ENCODE data around the gene ORAI3. TPM values are rescaled to one million over a fixed set of nuclear protein-coding genes. Genes with fewer than 3 reads are reported as not detected.

Gene ORAI3
- total RNA-seq, 1 experiment from 2014 or later, result 8.7 TPM

DNA sequence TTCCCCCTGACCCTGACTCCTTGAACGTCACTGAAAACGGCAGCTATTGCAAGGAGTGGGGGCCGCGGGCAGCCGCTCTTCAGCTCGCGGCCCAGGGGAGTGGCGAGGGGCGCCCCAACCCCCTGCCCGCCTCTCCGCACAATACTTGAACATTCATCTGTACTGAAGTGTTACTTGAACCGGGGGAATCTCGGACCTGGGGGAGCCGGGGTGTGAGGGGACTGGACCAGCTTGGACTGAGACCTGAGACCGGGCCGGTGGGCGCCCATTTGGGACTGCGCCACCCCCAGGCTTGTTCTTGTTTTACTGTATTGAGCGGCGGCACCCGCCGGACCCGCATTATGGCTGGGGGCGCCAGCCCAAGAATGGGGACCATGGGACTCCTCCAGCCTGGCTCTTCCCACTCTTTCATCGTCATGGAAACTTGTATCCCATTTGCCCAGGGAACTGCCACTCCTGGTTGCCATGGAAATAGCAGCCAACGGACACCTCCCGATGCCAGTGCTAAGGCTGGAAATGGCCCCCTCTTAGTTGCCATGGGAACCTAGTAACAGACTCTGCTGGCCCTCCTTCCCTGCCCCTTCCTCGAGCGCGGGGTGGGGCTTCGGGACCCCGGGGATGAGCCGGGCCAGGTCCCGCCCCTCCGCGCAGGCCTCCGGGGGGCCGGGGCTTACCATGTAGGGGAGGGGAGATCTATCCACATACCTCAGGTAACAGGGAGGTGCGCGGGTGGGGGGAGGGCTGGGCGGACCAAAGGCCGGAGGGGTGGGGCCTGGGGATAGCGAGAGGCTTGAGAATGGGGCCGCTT is 805 bp upstream of the ORAI3 start:
- H3K36me3 ChIP-seq, result peaks cover 17% of the 10 kb centered on the region
- no peaks in the 10 kb centered on the region for H3K27me3 ChIP-seq (replicated peaks)
- H3K4me3 ChIP-seq, result peak overlapping the region; percentile 91
- peak overlapping the region; percentile 46 for H3K27ac ChIP-seq
- H3K4me1 ChIP-seq (replicated peaks), result peaks cover 17% of the 10 kb centered on the region
- no peaks in the 10 kb centered on the region for H3K9me3 ChIP-seq (replicated peaks)
- peak; percentile 82 to 93 for DNase-seq (ENCODE audit: low read depth in 1 of 2, low spot score in 2 of 2)

DNA sequence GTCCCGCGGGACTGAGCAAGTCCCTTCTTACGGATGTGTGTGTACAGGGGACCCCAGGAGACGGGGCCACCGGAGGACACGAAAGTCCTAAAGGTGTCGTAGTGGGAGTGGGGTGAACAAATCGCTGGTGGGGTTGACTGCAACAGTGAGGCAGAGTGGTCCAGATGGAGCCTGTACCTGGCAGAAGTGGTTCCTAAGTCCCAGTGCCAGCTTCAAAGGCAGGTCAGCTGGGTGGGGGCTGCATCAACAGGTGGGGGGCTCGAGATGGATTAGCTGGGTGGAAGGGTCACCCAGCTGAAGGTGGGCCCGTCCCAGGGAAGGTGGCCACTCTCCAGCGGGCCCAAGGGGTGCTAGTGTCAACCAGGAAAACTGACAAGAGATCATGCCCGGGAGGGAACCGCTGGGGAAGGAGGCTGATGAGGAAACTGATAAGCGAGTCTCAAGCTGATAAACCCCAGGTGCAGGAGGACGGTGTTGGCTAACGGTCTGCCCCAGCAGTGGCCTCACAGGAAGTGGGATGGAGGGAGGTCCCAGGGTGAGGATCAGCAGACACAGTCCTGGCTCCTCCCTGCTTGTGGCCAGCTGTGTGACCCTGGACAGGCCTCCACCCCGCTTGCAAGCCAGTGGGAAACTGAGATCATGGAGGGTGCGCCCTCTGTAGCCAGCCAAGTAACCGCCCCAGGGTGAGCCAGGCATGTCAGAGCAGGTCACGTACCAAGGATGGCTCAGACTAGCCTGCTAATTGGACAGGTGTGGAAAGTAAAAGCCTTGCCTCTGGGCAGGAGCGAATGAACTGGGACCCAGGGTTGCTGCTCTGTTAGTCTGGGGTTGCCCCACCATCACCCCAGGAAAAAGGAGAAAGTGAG is 1.0 kb downstream of the ORAI3 start:
- Histone ChIP-seq H3K27ac (no peak overlapping the region; the same call in 1 of the 2 replicates), H3K4me3 (peak overlapping the region; percentile 91), H3K36me3 (peaks cover 7% of the 10 kb centered on the region), H3K4me1 (replicated peaks) (peaks cover 17% of the 10 kb centered on the region), H3K27me3 (replicated peaks) (no peaks in the 10 kb centered on the region), H3K9me3 (replicated peaks) (no peaks in the 10 kb centered on the region)
- peak; percentile 37 to 69 for DNase-seq (ENCODE audit: low read depth in 1 of 2, low spot score in 2 of 2)

DNA sequence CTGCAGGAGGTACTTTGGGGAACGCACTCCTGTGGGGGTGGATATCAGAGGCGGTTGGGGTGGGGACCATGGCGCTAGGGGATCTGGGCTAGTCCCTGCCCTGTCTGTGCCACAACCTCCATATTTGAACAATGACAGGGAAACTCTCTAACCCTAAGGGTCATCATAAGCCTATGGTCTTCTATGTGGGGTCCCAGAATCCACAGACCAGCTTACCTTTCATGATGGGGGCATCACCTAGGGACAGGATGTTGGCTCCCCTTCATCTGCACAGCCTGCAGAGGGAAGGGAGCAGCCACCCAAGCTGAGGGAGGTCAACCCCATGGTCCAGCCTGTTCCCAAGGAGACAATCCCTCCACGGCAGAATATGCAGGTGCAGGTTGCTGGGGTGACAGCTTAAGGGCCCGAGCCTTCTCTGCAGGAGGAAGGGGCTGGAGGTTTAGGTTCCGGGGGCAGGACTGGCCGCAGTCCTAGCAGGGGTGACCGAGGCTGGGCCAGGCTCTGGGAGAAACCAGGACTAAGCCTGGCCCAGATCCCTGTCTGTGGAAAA is 1.7 kb downstream of the ORAI3 start:
- H3K27ac ChIP-seq, result no peak overlapping the region
- no peak overlapping the region for H3K4me3 ChIP-seq
- peaks cover 17% of the 10 kb centered on the region for H3K4me1 ChIP-seq (replicated peaks)
- H3K9me3 ChIP-seq (replicated peaks), result no peaks in the 10 kb centered on the region
- DNase-seq (ENCODE audit: low read depth in 1 of 2, low spot score in 2 of 2), result no peak
- no peaks in the 10 kb centered on the region for H3K27me3 ChIP-seq (replicated peaks)
- peaks cover 7% of the 10 kb centered on the region for H3K36me3 ChIP-seq

DNA sequence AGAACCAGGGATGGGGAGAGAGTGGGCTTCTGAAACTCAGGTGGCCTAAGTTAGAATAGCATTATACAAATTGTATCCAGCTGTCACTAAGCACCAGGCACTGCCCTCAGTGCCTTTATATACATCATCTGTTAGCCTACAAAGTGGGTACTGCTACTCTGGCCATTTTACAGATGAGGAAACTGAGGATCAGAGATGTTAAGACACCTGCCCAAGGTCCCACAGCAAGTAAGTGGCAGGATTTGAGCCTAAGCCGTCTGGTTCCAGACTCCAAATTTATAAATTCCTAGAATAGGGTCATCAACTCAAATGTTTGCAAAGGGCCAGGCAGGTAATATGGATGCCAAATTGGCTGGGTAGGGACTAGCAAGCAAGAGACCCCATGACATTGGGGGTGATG is 2.3 kb downstream of the ORAI3 start:
- no peak overlapping the region for H3K4me3 ChIP-seq
- H3K4me1 ChIP-seq (replicated peaks), result peaks cover 17% of the 10 kb centered on the region
- no peak for DNase-seq (ENCODE audit: low read depth in 1 of 2, low spot score in 2 of 2)
- no peaks in the 10 kb centered on the region for H3K9me3 ChIP-seq (replicated peaks)
- H3K27ac ChIP-seq, result no peak overlapping the region
- no peaks in the 10 kb centered on the region for H3K27me3 ChIP-seq (replicated peaks)
- H3K36me3 ChIP-seq, result peaks cover 7% of the 10 kb centered on the region

DNA sequence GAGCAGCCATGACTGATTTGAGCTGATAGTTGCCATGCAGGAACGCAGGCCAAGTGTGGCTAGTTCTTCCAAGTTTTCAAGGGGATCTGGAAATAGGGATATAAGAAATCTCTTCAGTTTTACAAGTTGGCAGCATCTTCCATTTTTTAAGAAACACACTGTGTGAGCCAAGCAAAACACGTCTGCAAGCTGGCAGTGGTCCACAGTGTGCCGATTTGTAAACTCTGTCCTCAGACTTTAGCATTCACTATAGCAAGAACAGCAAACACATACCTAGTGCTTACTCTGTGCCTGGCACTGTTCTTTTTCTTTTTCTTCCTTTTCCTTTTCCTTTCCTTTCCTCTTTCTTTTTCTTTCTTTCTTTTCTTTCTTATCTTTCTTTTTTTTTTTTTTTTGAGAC is 2.9 kb downstream of the ORAI3 start:
- DNase-seq (ENCODE audit: low read depth in 1 of 2, low spot score in 2 of 2), result no peak
- Histone ChIP-seq H3K4me1 (replicated peaks) (peaks cover 20% of the 10 kb centered on the region), H3K27ac (no peak overlapping the region), H3K36me3 (peaks cover 7% of the 10 kb centered on the region), H3K4me3 (no peak overlapping the region), H3K27me3 (replicated peaks) (no peaks in the 10 kb centered on the region), H3K9me3 (replicated peaks) (no peaks in the 10 kb centered on the region)

DNA sequence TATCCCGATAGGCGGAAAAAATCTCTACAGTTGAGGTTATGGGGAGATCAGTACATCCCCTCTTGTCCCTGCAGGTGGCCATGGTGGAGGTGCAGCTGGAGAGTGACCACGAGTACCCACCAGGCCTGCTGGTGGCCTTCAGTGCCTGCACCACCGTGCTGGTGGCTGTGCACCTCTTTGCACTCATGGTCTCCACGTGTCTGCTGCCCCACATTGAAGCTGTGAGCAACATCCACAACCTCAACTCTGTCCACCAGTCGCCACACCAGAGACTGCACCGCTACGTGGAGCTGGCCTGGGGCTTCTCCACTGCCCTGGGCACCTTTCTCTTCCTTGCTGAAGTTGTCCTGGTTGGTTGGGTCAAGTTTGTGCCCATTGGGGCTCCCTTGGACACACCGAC is 4.2 kb downstream of the ORAI3 start:
- Histone ChIP-seq H3K9me3 (replicated peaks) (no peaks in the 10 kb centered on the region), H3K36me3 (peaks cover 7% of the 10 kb centered on the region), H3K4me3 (no peak overlapping the region), H3K27me3 (replicated peaks) (no peaks in the 10 kb centered on the region), H3K4me1 (replicated peaks) (peaks cover 22% of the 10 kb centered on the region), H3K27ac (no peak overlapping the region)
- DNase-seq (ENCODE audit: low read depth in 1 of 2, low spot score in 2 of 2), result no peak

DNA sequence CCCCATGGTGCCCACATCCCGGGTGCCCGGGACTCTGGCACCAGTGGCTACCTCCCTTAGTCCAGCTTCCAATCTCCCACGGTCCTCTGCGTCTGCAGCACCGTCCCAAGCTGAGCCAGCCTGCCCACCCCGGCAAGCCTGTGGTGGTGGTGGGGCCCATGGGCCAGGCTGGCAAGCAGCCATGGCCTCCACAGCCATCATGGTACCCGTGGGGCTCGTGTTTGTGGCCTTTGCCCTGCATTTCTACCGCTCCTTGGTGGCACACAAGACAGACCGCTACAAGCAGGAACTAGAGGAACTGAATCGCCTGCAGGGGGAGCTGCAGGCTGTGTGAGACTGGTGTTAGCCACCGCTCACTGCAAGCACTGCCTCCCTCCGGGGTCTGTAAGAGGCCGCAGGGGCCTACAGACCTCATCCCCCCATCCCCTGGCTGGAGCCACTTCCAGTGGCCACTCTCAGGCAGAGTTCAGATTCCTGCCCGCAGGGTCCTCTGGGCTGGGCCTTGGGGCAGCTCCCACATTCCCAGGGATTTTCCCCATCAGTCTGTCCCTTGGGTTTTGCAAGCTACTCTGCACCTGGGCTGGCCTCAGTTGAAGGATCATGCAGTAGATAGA is 4.8 kb downstream of the ORAI3 start:
- DNase-seq (ENCODE audit: low read depth in 1 of 2, low spot score in 2 of 2), result peak; percentile 45 to 68
- Histone ChIP-seq H3K27me3 (replicated peaks) (no peaks in the 10 kb centered on the region), H3K36me3 (peaks cover 10% of the 10 kb centered on the region), H3K4me1 (replicated peaks) (peaks cover 23% of the 10 kb centered on the region), H3K9me3 (replicated peaks) (no peaks in the 10 kb centered on the region), H3K4me3 (no peak overlapping the region), H3K27ac (no peak overlapping the region)

DNA sequence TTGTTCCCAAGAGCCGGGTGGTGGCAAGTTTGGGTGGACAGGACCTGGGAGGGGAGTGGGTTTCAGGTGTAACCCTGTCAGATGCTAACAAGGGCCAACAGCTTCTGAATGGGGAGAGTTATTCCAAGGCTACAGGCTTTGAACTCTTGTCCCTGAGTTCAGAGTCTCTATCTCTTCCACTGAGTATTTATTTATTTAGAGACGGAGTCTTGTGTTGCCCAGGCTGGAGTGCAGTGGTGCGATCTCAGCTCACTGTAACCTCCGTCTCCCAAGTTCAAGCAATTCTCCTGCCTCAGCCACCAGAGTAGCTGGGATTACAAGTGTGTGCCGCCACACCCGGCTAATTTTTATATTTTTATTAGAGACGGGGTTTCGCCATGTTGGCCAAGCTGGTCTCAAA is 6.1 kb downstream of the ORAI3 start:
- H3K4me1 ChIP-seq (replicated peaks), result peaks cover 18% of the 10 kb centered on the region
- no peak overlapping the region for H3K4me3 ChIP-seq
- H3K36me3 ChIP-seq, result peaks cover 21% of the 10 kb centered on the region
- no peaks in the 10 kb centered on the region for H3K9me3 ChIP-seq (replicated peaks)
- DNase-seq (ENCODE audit: low read depth in 1 of 2, low spot score in 2 of 2), result no peak
- H3K27ac ChIP-seq, result no peak overlapping the region
- H3K27me3 ChIP-seq (replicated peaks), result no peaks in the 10 kb centered on the region

DNA sequence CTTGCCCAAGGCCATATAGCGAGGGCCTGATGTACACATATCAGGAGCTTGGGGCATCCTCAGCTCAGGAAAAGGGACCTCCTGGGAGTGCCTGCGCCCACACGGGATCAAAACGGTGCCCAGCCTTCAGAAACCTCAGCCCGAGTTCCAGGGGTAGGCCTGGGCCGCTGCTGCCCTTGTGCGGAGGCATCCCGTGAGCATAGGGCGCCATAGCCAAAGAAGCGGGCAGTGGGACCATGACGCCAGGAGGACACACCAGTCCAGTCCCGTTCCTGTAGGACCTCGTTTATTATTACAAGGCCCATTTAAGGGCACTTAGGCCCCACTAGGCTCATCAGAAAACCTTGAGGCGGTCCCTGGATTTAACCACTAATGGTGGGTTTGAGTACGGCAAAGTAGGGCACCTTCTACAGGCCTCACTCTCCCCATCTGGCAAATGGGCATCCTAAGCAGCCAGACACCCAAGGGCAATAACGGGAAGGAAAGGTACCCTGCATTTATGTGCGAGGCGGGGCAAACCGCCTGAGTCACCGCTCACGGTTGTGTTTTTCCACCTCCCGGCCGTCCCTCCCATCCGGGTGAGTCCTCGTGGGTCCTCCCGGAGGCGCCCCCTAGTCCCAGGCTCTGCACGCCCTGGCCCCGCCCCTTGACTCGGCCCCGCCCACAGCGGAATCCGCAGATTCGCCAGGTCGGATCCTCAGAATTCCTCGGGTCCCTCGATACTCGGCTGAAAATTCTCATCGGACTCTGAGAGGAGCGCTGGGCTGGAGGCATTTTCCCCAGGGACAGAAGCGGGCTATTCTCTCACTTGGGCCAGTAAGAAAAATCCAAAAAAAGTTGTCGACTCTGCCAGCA is 8.0 kb downstream of the ORAI3 start:
- Histone ChIP-seq H3K4me3 (peak overlapping the region; percentile 96), H3K9me3 (replicated peaks) (no peaks in the 10 kb centered on the region), H3K27me3 (replicated peaks) (no peaks in the 10 kb centered on the region), H3K36me3 (peaks cover 39% of the 10 kb centered on the region), H3K4me1 (replicated peaks) (peaks cover 14% of the 10 kb centered on the region), H3K27ac (peak overlapping the region; percentile 96)
- DNase-seq (ENCODE audit: low read depth in 1 of 2, low spot score in 2 of 2), result peak in 1 of 2 experiments; percentile 96

DNA sequence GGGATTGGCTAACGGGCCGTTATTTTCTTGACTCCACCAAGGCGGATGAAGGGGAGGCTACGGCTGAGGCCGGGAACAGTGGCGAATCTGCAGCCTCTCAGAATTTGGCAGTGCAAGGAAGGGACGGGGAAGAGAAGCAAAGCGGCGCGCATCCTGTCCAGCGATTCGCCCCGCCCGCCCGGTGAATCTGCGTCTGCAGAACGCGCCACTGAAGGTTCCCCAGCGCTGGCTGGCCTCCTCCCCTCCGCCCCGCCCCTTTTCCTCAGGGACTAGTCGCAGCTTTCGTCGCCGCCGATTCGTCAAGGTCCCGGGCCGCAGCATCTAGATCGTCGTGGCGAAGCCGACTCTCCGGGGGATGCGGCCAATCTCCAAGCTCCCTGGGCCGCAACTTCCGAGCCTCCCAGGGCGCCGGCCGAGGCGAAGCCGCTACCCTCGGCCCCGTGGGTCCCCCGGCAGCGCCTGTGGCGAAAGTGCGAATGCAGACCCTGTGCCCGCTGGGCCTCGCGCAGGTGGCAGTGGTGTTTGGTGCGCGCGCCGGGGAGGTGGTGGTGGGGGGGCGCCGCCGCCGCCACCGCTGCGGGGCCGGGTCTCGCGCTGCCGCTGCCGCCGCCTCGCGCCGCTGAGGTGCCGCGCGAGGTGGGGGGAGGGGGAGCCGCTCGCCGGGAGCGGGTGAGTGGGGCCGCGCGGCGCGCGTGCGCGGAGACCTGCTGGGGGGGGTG is 8.7 kb downstream of the ORAI3 start, which contains the start of gene SETD1A:
Gene SETD1A (plus strand): TSS at position 299 of the 719 bp plus-strand sequence. CDS start 978 bp downstream, outside the sequence.
- DNase-seq (ENCODE audit: low read depth in 1 of 2, low spot score in 2 of 2), result peak; percentile 97
- Histone ChIP-seq H3K4me3 (peak within 1 kb of the TSS; percentile 96), H3K27me3 (replicated peaks) (no peaks in the 10 kb centered on the region), H3K36me3 (peaks cover 47% of the 10 kb centered on the region), H3K9me3 (replicated peaks) (no peaks in the 10 kb centered on the region), H3K4me1 (replicated peaks) (peaks cover 14% of the 10 kb centered on the region), H3K27ac (peak within 1 kb of the TSS; percentile 96)

DNA sequence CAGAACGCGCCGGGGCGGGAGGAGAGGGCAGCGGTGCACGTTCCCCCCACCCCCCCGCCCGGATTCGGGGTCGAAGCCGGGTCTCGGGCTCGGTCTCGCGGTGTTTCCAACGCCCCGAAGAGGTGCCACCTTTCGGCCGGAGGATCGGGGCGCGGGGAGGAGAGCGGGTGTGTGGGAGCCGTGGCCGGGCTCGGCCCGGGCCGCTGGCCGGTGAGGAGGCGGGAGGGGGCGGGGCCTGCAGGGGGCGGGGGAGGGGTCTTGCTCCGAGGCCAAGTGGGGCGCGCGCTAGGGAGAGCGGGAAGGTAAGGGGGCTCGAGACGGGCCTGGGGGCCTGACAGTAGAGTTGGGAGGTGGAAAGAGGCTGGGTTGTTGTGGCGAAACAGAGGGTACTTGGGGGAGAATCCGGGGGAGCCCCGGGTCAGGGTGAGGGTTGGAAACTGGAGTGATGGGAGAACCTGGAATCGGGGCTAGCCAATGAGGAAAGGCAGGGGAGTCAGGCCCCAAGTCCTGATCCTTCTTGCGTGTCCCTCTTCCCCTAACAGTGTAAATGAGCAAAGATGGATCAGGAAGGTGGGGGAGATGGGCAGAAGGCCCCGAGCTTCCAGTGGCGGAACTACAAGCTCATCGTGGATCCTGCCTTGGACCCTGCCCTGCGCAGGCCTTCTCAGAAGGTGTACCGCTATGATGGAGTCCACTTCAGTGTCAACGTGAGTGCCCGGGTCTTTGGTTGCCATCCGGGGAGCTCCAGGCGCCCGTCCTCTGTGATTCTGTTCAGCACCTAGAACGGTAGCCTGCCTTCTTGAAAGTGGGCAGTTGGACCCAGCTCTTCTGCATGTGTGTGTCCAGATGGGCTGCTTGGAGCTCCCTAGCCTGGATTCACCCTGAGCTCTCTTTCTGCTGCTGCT is 9.6 kb downstream of the ORAI3 start:
- peak overlapping the region; percentile 96 for H3K4me3 ChIP-seq
- H3K36me3 ChIP-seq, result peaks cover 55% of the 10 kb centered on the region
- no peaks in the 10 kb centered on the region for H3K9me3 ChIP-seq (replicated peaks)
- peaks cover 14% of the 10 kb centered on the region for H3K4me1 ChIP-seq (replicated peaks)
- no peaks in the 10 kb centered on the region for H3K27me3 ChIP-seq (replicated peaks)
- DNase-seq (ENCODE audit: low read depth in 1 of 2, low spot score in 2 of 2), result peak; percentile 33 to 68
- H3K27ac ChIP-seq, result peak overlapping the region; percentile 96; the same call in 1 of the 2 replicates
